Common myeloid progenitor, CD34-positive (primary cell): ENCODE data around the gene FRMD4A.
"Not testable (repeated sequence)": the region's sequence is repeated elsewhere in the genome, so short reads cannot be mapped to it uniquely, and the experiment has no call there.

Experiments
- CTCF ChIA-PET: fragments of 350-600 bp; sonication (Branson Sonifier 250); formaldehyde crosslinking; loops from one replicate; lab custom pipeline; 2021; ENCODE audit warnings: antibody characterized with exemption; lab: Charles Lee
- POLR2A ChIA-PET: fragments of 350-600 bp; sonication (Branson Sonifier 250); formaldehyde crosslinking; loops from one replicate; lab custom pipeline; 2021; ENCODE audit warnings: antibody characterized with exemption; lab: Charles Lee
- DNase-seq, 3 donors: peaks; one replicate each; pipeline versions ENCODE4 v3.0.0 to v3.0.0-alpha.2; 2013
- H3K27ac ChIP-seq, 2 experiments: 1 replicate in 1 of 2; 2 replicates in 1 of 2; pipeline ENCODE4 v1.7.0; 2013; ENCODE audit warnings: inconsistent platforms in 2 of 2, low read length in 2 of 2, mild to moderate bottlenecking in 2 of 2, low read depth in 1 of 2, moderate library complexity in 1 of 2; ENCODE audit not compliant: severe bottlenecking in 2 of 2, insufficient read depth in 1 of 2, poor library complexity in 1 of 2
- H3K27me3 ChIP-seq, 5 experiments: replicated peaks in 2 of 5; 1 replicate in 3 of 5; 2 replicates in 2 of 5; pipeline versions ENCODE4 v1.6.1 to v1.7.0; 2013; ENCODE audit warnings: low read length in 4 of 5, mild to moderate bottlenecking in 2 of 5, moderate library complexity in 2 of 5, inconsistent platforms in 1 of 5; ENCODE audit not compliant: insufficient read depth in 5 of 5, control insufficient read depth in 4 of 5
- H3K36me3 ChIP-seq, 4 experiments: 1 replicate in 2 of 4; 2 replicates in 2 of 4; pipeline versions ENCODE4 v1.6.1 to v1.7.0; 2013; ENCODE audit warnings: low read length in 3 of 4, control low read depth in 1 of 4, mild to moderate bottlenecking in 1 of 4; ENCODE audit not compliant: control insufficient read depth in 4 of 4, insufficient read depth in 4 of 4
- H3K4me1 ChIP-seq, 4 experiments: 1 replicate in 3 of 4; 2 replicates in 1 of 4; pipeline versions ENCODE4 v1.6.1 to v1.7.1; 2013; ENCODE audit warnings: low read length in 3 of 4, mild to moderate bottlenecking in 3 of 4, control low read depth in 1 of 4, inconsistent platforms in 1 of 4, moderate library complexity in 1 of 4; ENCODE audit not compliant: control insufficient read depth in 4 of 4, insufficient read depth in 4 of 4; ENCODE audit errors: control extremely low read depth in 1 of 4
- H3K4me3 ChIP-seq, 7 experiments: 1 replicate in 4 of 7; 2 replicates in 3 of 7; pipeline versions ENCODE4 v1.5.1 to v1.7.0; 2013; ENCODE audit warnings: mild to moderate bottlenecking in 7 of 7, low read length in 6 of 7, moderate library complexity in 6 of 7, inconsistent platforms in 2 of 7, low read depth in 2 of 7, control low read depth in 1 of 7; ENCODE audit not compliant: insufficient read depth in 4 of 7, control insufficient read depth in 1 of 7; ENCODE audit errors: extremely low read depth in 1 of 7
- H3K9me3 ChIP-seq, 5 experiments: 1 replicate in 4 of 5; 2 replicates in 1 of 5; pipeline versions ENCODE4 v1.6.1 to v1.7.1; 2013; ENCODE audit warnings: low read length in 4 of 5, mild to moderate bottlenecking in 2 of 5, inconsistent platforms in 1 of 5, low read depth in 1 of 5, moderate library complexity in 1 of 5; ENCODE audit not compliant: control insufficient read depth in 4 of 5, insufficient read depth in 2 of 5; ENCODE audit errors: control extremely low read depth in 1 of 5
- WGBS: methylation state at CpG from one replicate; pipeline ENCODE4 v1.1.5; 2013; ENCODE audit not compliant: insufficient coverage; 5-methylcytosine and 5-hydroxymethylcytosine counted together

The FRMD4A gene

DNA sequence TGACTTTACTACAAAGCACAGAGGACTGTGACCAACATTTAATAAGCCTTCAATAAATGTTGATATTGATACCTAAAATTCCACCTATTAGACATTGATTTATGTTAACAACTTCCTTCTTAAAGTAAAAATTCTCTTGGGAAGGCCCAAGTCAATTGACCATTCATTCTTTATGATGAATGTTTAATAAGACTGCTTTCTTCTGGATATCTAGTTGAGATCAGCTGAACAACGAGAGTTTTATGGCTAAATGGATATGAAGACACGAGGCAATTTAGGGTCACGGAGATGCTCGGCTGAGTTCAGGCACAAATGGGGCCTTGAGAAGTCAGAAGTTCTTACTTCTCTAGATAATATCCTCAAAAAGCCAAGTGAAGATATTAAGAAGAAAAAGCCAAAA lies 258.8 kb downstream of the FRMD4A start:
- no peaks in the 10 kb centered on the region for H3K36me3 ChIP-seq
- DNase-seq = no peak
- no peaks in the 10 kb centered on the region for H3K4me1 ChIP-seq
- H3K27me3 ChIP-seq = peaks cover 0 to 4% (median 2%) of the 10 kb centered on the region in 5 experiments
- no peak overlapping the region for H3K27ac ChIP-seq
- peaks cover 0 to 5% (median 0%) of the 10 kb centered on the region in 5 experiments for H3K9me3 ChIP-seq
- no CpG with 5 or more reads among the region's 4 CpGs for WGBS
- POLR2A ChIA-PET = no interaction called here
- CTCF ChIA-PET = no interaction called here
- no peak overlapping the region for H3K4me3 ChIP-seq

DNA sequence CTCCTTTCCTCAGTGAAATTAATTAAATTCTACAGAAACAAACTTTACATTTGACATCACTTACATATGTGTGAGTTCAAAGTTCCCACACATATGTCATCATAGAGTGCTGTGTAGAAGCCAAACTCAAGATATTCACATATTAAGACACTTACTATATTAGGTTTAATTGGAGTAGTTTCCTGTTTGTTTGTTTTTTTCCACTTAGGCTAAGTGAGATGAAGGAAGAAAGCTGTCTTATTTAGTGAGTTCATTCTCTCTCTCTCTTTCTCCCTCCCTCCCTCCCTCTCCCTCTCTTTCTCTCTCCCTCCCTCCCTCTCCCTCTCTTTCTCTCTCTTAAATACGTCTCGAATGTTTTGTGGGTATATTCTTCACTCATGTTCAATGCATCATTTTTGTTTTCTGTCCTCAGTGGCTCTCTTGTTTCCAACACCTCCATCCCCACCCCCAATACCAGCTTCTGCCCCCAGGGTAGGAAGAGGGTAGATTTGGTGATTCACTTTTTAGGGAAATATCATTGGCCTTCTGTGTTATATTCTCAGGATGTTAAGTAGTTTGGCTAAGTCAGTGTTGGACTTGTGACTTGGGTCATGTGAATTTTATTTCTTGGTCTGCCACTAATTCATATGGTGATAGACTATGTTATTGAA lies 262.0 kb downstream of the FRMD4A start:
- CTCF ChIA-PET = interaction anchor here (0.8 kb wide), 1 partner anchor 10 kb away, joined by 3 read pairs; no protein-coding TSS in a partner anchor
- no peak overlapping the region for H3K27ac ChIP-seq
- POLR2A ChIA-PET = no interaction called here

GRCh38 chr10:14067638-14068037 lies 263.1 kb downstream of the FRMD4A start:
- H3K27me3 ChIP-seq, H3K4me3 ChIP-seq, H3K4me1 ChIP-seq, DNase-seq, CTCF ChIA-PET, H3K36me3 ChIP-seq, H3K9me3 ChIP-seq, POLR2A ChIA-PET, H3K27ac ChIP-seq: not testable (repeated sequence)
- 86% methylated on average over 3 of the region's 5 CpGs for WGBS

More for the DNA sequence above, 262.0 kb downstream of the FRMD4A start:
- H3K4me3 ChIP-seq = no peak overlapping the region
- no peak for DNase-seq
- peaks cover 0 to 5% (median 0%) of the 10 kb centered on the region in 5 experiments for H3K9me3 ChIP-seq
- peaks cover 0 to 7% (median 3%) of the 10 kb centered on the region in 5 experiments for H3K27me3 ChIP-seq
- WGBS = no CpG with 5 or more reads among the region's 2 CpGs
- no peaks in the 10 kb centered on the region for H3K4me1 ChIP-seq
- H3K36me3 ChIP-seq = no peaks in the 10 kb centered on the region

- Histone ChIP-seq H3K27ac (no peak overlapping the region), H3K9me3 (peaks cover 0 to 5% (median 0%) of the 10 kb centered on the region in 5 experiments), H3K27me3 (peaks cover 0 to 8% (median 3%) of the 10 kb centered on the region in 5 experiments), H3K4me3 (no peak overlapping the region), H3K36me3 (no peaks in the 10 kb centered on the region), H3K4me1 (no peaks in the 10 kb centered on the region)
- WGBS = no CpG with 5 or more reads among the region's 2 CpGs
- ChIA-PET CTCF (no interaction called here), POLR2A (no interaction called here)
- DNase-seq = no peak
Measured at GRCh38 chr10:14066106-14066505, 264.6 kb downstream of the FRMD4A start.

DNA sequence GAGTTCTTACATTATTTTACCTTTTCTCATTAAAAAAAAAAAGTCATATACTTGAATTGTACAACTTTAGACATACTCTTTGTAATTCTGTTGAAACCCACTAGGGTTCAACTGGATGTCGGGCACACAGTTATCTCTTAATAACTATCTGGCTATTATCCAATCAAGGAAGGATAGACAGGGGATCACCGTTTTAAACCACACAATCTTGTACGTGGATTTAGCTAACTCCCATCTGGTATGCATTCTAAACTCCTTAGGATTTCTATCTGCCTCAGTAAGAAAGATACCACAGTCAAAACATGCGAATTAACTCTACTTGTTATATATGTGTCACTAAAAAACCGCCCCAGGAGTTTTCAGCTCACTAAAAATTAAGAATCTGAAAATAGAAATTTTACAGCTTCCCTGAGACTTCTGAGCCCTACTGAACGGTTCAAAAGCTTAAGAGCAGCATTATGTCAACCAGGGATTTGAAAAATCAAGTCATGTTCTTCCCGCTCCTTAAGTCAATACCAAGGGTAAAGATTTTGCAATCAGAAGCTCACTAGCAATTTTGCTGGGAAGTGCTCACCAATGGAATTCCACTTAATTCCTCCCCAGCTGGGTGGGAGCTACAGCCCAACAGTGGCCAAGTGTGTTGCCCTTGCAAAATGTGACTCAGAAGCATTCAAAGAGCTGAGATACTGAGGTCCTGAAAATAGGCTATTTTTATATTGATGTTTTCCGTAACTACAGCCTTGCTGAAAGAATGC lies 267.0 kb downstream of the FRMD4A start:
- DNase-seq = no peak
- WGBS = 96% methylated on average over 6 of the region's 8 CpGs
- H3K27me3 ChIP-seq = peaks cover 0 to 6% (median 3%) of the 10 kb centered on the region in 5 experiments
- CTCF ChIA-PET = no interaction called here
- no peaks in the 10 kb centered on the region for H3K4me1 ChIP-seq
- H3K27ac ChIP-seq = no peak overlapping the region
- H3K4me3 ChIP-seq = no peak overlapping the region
- POLR2A ChIA-PET = interaction anchor here (0.6 kb wide), 1 partner anchor 1376 kb away, joined by 6 read pairs; no protein-coding TSS in a partner anchor
- H3K36me3 ChIP-seq = no peaks in the 10 kb centered on the region
- H3K9me3 ChIP-seq = peaks cover 0 to 2% (median 0%) of the 10 kb centered on the region in 5 experiments

GRCh38 chr10:14062528-14063260 lies 268.0 kb downstream of the FRMD4A start:
- H3K4me1 ChIP-seq = no peaks in the 10 kb centered on the region
- peaks cover 0 to 6% (median 3%) of the 10 kb centered on the region in 5 experiments for H3K27me3 ChIP-seq
- no peak overlapping the region for H3K4me3 ChIP-seq
- H3K9me3 ChIP-seq = no peaks in the 10 kb centered on the region
- no peak overlapping the region for H3K27ac ChIP-seq
- 92% methylated on average over 10 of the region's 11 CpGs for WGBS
- no peaks in the 10 kb centered on the region for H3K36me3 ChIP-seq
- no peak for DNase-seq
- POLR2A ChIA-PET = no interaction called here
- CTCF ChIA-PET = interaction anchor here (0.7 kb wide), 1 partner anchor 54 kb away, joined by 3 read pairs; no protein-coding TSS in a partner anchor
